ENCODE results near the gene GOLT1B.

GOLT1B gene

DNA sequence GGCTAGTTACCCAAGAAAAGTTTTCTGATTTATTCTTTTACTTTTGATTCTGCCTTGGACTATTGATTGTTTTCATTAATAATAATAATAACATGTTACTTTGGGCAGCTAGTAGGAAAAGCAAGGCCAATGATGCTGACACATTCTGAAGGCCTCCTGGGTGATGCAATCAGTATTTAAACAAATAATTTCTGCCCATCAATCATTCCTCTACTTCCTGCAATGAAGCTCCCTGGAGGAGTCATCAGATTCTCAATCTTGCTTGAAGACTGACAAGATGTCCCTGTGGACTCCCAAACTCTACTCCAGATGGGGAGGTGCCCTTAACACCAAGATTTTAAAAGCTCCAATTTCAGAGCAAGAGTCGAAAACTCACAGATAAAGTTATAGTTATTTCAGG lies 24.5 kb downstream of the GOLT1B start, which contains the start of gene SPX:
Gene SPX, plus strand, starts transcription at position 244 of the 400 bp plus-strand sequence. CDS start 177 bp downstream, outside the sequence.
- no peak for DNase-seq

DNA sequence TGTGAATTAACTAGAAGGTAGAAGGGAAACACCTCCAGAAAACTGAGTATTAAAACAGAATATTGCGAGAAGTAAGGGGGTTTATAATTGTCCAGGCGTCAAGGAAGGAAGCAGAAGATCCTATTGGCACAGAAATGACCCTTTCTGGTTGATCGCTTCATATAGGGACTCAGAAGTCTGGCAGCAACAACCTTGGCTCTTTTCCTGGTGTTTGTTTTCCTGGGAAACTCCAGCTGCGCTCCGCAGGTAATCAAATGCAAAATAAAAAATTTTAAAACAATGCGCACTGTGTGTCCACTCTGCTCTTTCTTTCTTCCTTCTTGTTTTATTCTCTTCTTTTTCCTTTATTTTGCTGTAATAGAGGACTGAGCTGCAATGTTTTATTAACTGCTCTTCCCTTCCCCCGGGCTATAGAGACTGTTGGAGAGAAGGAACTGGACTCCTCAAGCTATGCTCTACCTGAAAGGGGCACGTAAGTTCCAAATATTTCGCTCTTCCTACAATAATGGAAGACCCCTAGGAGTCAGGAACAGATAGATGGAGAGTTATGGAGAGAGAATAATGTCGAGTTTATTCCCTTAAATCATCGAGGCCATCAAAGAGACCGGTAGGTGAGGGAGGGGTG lies 25.2 kb downstream of the GOLT1B start:
- no peak for DNase-seq

DNA sequence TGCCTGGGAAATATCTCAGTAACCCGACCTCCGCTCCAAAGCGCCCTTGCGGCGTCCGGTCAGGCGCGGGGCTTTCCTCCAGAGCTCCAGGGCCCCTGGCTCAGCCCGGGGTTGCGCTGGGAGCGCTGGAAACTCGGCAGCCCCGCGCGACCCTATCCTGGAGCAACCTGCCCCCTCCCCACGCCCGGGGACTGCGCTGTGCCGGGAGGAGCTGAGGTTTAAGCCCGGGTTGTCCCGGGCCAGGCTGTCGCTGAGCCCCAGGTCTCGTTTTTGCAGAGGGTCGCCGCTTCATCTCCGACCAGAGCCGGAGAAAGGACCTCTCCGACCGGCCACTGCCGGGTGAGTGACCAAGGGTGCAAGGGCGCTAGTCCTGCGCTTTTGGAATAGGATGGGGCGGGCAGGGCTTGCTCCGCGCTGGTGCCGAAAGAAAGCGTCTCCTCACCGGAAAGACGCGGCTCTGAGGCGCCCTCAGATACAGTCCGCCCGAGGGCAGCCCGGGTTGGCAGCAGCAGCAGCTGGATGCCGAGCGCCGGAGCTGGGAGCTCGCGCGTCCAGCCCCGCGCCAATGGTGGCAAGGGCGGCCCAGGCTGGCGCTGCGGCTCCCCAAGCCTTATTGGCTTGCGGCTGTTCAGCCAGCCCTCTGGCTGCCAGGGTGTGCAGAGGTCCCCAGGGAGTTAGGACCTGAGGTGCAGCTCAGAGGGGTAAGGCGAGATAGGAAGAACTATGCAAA lies 26.0 kb downstream of the GOLT1B start:
- DNase-seq, result peak; percentile 71

DNA sequence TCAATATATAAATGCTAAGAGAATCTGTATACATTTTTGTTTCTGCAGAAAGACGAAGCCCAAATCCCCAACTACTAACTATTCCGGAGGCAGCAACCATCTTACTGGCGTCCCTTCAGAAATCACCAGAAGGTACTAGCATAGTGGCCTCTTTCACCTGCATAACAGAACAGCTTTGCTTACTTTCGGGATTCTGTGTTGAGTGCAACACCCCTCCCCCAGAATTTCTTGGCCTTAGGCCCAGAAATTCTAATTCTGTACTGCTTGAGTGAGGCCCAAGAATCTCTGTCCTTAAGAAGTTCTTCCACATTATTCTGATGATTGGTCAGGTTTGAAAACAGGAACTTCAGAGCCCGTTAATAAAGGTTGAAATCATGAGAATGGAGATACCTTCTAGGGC lies 27.4 kb downstream of the GOLT1B start:
- no peak for DNase-seq

DNA sequence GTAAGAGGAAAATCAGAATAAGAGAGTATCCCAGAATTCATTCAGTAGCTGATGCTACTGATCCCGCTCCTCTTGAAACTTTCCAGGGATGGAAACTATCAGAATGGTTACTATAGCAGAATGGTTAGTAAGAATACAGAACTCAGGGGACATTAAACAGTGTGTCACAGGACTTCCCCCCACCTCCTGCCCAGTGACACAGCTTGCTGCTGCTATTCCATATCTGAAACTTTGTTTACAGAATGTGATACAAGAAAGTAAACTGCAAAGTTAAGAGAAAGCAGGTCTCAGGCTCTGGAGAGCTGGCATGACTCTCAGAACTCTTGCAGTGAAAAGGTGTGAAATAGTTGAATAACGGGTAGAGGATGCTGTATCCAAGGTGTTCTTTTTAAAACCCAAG lies 27.9 kb downstream of the GOLT1B start:
- DNase-seq, result no peak

DNA sequence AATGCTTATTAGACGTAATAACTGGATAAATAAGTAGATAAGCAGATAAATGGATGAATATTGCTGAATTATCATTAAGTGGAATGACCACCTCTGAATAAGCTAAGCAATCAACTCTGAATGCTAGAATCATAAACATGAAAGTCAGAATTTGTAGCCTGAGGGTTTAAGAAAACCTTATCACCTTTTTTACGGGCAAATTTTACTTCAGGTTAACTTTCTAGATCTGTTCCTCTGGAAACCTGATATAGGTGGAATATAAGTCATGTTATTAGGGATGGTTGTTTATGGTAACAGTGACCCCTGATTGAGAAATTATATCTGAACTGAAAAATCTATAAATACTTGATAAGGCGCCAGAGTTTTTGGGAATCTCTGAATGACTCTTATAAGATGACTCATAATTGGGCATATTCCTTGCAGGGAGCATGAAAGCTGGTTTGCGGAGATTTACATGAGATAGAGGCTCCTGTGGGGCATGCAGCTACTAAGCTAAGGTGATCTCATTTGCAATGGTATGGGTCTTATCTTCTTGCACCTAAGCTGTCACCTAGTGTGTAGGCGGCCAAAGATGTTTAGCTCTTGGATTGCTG lies 36.6 kb downstream of the GOLT1B start:
- no peak for DNase-seq

DNA sequence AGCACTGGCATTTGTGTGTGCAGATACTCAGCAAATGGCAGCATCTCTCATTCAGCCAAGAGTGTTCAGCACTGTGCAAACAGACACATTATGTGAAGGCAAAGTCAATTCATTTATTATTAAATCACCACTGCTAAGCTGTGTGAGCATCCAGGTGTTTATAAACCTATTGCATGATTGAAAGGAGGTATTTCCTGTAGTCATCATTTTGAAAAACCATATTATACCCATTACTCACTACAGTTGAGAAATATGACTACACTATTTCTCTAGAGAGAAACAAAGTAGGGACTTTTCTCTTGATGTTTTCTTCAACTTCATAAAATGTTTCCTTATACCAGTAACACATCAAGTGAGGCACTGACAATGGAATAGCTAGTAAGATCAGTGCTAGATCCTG lies 38.2 kb downstream of the GOLT1B start:
- DNase-seq, result no peak

DNA sequence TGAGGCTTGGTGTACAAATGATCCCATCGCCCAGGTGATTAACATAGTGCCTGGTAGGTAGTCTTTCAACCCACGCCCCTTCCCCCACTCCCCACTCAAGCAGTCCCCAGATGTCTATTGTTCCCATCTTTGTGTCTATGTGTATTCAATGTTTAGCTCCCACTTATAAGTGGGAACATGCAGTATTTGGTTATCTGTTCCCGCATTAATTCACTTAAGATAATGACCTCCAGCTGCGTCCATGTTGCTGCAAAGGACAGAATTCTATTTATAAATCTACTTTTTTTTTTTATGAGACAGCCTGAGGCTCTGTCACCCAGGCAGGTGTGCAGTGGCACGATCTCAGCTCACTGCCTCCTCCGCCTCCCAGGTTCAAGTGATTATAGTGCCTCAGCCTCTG lies 40.2 kb downstream of the GOLT1B start:
- DNase-seq, result no peak

DNA sequence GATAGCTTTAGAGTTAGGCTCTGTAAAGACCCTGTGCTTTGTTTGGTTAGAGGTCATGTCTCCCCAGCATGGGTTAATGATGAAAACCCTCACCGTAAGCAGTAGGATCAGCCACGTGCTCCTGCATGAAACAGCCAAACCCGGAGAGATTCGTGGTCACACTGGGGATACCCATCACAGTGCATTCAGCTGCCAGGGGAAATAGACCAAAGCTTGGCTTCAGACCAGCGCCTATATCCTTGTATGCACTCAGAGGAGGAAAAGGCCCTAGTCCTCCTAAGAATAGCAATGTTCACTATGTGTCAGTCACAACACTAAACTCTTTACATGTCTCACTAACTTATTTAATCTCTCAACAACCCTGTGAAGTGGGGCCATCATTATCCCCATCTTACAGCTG lies 40.8 kb downstream of the GOLT1B start:
- DNase-seq, result no peak

DNA sequence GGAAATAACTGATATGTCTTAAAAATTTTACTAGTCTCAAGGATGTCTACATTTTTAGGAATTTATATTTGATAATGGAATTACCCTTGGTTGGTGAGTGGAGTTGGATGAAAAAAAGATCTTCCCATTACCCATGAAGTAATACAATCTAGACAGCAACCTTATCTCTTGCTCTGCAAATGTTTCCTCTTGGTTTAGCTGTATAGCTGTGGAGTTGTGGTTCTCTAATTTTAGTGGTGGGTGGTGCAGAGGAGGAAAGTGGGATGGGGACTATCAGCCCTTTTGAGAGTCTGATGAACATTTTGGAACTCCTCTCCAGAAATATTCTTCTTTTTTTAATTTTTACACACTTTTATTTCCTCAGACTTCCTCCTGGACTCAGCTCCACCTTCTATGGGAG lies 41.6 kb downstream of the GOLT1B start:
- no peak for DNase-seq

DNA sequence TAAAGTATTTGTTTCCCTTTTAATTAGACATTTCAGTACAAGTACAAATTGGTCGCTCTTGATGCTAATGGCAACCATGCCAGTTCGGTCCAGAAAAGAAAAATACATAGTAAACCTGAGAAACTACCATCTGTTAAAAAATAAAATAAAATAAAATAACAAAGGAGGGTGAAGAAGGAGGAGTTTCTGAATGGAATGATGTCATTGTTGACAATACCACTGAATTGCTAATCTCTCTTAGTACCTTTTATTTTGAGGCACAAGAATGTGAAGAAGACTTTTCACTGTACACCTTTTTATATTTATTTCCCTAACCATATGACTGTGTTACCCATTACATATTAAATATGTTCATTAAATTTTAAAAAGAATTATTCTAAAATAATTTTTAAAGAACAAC lies 44.0 kb downstream of the GOLT1B start:
- no peak for DNase-seq

DNA sequence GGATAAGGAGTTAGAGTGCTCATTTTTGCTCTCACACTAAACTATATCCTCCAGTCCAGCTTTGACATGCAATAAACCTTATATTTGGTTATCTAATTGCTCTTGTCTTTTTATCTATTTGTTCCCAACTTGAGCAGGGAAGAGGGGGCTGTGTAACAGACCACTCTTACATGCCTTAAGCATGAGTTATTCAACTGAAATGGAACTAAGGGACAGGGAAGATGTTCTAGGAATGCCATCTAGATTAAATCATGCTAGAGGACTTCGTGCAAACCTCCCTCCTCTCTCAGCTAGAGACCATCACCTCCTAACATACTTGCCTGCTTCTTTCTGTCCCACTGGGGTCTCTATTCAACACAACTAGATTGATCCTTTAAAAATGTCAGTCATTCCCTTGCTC lies 45.1 kb downstream of the GOLT1B start:
- DNase-seq, result no peak

DNA sequence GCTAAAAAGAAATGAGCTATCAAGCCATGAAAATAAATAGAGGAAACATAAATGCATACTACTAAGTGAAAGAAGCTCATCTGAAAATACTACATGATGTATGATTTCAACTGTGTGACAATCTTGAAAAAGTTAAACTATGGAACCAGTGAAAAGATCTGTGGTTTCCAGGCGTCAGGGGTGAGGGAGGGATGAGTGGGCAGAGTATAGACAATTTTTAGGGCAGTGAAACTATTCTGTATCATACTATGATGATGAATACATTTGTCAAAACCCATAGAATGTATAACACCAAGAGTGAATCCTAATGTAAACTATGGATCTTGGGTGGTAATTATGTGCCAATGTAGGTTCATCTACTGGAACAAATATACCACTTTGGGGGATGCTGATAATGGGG lies 45.8 kb downstream of the GOLT1B start:
- DNase-seq, result no peak

DNA sequence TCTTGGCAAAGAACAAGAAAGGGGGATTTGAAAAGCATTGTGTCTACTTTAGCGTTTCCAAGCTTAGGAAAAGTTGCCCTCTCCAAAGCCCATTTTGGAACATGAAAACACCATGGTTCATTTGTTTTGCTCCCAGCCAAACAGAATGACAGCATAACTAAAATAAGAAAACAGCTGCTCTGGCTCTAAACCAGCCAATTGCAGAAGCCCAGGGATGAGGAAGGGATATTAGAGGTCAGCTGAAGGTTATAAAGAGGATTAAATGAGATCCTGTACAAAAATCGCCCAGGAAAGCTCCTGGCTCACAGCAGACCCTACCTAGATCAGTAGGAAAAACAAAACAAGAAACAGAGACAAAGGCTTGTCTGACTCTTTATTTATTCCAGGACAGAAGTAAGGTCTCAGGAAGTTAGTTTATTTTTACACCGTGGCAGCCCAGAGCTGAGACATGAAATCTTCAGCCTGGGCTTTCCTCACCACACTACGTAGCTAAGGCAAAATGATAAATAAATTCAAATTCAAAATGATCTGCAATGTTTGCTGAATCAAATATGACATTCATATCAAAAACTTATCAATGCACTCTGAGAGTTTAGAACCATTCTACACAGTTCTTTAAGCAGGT lies 50.4 kb downstream of the GOLT1B start:
- DNase-seq, result no peak

DNA sequence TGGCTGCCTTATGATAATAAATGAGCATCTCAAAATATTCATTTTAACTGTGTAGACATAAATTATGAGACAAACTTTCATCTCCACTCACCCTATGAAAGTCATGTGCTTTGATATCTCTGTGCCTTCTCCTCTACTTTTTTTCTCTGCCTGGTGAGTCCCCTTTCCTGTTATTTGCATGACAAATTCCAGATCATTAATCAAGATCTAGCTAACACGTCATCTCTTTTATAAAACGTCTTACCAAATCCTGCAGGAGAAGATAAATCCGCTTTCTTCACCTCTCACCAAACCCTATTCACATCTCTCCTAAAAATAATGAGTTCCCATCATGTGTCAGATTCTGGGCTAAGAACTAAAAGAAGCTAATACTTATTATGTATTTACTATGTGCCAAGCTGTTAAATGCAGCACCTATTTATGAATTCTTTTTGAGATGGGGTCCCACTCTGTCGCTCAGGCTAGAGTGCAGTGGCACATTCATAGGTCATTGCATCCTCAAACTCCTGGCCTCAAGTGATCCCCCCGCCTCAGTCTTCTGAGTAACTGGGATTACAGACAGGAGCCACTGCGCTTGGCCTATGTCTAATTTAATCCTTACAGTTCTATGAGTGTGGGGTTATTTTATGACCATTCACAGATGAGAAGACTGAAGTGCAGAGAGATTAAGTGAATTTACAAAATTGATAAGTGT lies 51.2 kb downstream of the GOLT1B start:
- DNase-seq, result no peak

DNA sequence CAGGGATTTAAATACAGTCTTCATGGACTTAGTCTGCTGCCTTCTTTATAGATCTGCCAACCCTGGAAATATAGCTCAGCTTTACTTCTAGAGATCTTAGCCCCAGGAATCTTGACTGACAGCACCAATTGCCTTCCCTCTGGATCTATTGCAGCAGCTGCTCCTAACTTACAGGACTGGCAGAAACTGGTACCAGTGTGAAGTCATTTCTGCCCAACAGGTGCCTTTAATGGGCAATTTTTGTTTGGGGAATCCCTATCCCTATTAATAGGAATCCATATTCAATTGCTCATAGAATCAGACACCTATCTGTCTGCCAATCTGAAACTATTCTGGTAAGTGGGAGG lies 51.7 kb downstream of the GOLT1B start:
- DNase-seq, result no peak

DNA sequence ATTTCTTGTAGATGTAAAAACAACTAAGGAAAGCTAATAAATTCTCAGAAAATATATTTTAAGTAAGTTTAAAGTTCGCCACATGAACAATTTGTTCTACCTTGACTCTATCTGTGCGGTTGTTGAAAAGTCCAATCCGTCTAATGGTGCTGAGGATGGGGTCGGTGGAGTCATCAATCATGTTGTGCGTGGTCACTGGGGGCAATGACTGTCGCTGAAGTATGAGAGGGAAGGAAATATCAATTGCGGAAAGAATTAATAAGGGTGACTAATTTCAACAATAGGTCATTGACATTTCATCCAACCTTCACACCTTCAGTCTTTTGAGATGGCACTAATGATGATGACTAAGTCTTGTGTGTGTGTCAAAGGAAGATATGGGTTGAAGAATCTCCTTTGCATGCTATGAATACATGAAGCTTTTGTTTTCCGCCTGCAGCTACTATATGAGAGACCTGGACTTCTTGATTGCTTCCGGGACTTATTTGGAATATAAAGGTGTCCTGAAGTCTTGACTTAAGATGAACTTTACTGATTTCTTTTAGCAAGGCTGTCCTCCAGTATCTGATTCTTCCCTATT lies 56.6 kb downstream of the GOLT1B start:
- no peak for DNase-seq

DNA sequence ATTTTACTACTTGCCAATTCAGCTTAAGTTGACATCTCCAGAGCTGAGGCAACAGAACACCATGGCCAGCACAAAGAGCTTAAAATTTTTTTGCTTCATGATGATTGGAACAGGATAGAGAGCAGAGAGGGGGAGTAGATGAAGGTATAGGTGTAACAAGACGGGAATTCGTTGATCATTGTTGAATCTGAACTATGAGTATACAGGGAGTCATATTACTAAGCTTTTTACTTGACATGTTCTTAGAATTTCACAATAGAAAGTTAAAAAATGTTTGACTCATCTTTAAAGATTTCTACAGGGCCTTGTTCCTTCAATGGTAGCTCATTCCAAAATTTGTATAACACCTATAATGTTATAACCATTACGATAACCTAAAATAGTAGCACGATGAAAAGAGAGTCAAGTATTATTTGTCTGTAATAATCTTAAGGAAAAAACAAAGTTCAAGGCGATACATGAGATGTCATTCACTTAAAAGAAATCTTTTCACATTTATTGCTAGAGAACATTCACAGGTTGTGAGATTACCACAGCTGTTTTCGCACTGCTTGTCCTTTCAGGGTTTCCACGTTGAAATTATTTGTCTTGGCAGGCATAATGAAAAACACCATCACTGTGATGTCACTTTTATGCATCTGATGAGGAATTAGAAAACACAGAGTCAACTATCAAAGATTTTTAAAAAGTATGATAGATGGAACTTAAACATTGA lies 58.4 kb downstream of the GOLT1B start:
- no peak for DNase-seq

DNA sequence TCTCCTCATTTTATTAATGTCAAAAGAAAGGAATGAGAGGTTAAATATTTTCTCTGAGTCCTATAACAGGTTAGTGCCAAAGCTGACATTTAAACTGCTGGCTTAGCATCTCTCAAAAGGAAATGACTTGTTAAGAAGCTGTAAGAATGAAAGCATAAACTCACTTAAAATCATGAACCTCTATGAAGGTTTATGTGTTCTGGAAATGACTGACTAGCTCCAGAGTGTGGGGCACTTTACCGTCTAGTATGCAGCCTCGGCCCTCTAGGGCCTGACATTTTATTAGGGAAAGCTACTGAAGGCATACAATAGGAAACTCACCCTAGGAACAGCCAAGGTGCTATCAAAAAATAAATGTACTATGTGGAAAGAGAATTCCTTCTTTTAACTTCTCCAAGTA lies 59.6 kb downstream of the GOLT1B start:
- no peak for DNase-seq

DNA sequence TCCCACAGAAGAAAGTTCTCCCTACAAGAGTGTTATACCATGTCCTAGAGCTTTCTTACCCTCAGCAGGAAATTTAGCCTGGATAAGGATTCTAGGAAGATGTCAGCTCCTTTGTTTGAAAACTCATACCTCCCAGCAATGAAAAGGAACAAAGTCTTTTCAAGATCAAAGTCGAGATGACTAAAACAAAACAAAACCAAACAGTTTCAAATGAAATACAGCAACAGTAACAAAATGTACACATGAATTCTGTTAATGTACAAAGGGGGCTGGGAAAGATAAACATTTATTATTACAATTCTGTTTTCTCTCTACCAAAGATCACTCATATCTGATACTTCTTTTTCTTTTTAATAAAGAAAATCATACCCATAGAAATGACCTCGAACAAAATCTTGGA lies 61.3 kb downstream of the GOLT1B start:
- DNase-seq, result no peak

DNA sequence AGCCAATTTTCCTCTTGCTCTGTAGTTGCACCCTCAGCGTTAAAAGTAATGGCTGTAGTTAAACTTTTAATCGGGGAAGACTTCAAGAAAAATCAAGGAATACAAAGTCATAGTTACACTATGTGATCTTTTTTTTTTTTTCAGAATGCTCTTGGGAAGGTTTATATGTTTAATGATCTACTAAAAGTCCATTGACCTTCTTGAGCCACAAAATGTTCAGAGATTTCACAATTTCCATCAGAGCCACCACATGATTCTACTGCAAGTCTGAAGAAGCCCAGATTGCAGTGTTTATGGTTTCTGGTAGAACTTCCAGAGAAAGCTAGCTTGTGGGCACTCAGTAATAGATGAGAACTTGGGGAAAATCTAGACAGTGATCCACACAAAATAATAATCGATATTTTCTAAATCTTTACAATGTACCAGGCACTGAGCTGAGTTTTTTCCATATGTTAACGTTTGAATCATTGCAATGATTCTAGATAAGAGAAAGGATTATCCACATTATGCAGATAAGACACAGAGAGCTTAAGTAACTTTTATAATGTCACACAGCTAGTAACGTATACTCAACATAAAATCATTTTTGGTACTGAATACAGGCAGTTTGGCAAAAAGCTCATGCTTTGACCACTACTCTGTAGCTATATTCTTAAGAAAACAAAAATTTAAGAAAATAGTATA lies 64.8 kb downstream of the GOLT1B start:
- DNase-seq, result no peak

DNA sequence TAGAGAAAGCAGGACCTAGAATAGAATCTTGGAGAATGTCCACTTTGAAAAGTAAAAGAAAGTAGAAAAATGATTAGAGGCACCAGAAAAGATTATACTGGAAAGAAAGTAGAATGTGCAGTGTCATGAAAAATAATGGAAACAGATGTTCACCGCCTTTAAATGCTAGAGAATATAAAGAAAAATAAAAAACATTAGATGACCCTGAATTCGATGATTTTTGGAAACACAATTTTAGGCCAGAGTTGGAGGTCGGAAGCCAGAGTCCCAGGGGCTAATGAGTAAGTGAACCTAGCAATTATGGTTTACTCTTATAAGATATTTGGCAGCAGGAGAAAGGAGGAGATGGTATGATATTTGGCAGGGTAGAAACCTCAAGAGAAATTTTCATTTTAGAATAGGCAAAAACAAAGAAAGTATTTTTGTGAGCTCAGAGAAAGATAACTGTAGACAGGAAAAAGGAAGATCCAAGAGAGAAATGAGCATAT lies 65.4 kb downstream of the GOLT1B start:
- no peak for DNase-seq

Measured in CD4-positive, alpha-beta T cell treated with Interleukin-17A for 4 hours (primary cell).